Pancreas (tissue), 10 donors: ENCODE results near the gene SORCS2. TPM values are rescaled to one million over a fixed set of nuclear protein-coding genes. Genes with fewer than 3 reads are reported as not detected.

Experiments used
- ATAC-seq, 4 donors: fragments of 200-7000 bp; cut with Tn5 transposase; one replicate each; pipeline versions ENCODE4 v1.8.0 to v1.9.1; 2020; ENCODE audit warnings: mild to moderate bottlenecking in 4 of 4, moderate library complexity in 4 of 4
- DNase-seq, 6 donors: peaks; one replicate each; pipeline ENCODE4 v3.0.0-alpha.2; 2020
- FAIRE-seq: peaks from 2 replicates; lab custom pipeline; 2012; peaks lifted over from hg19 to GRCh38; lab: Jason Lieb, UNC
- H3K27ac ChIP-seq, 4 donors: fragments of 200-600 bp; sonication (generic); 1 replicate in 3 of 4; 2 replicates in 1 of 4; pipeline versions ENCODE4 v1.5.0 to v1.8.0; 2020
- H3K27me3 ChIP-seq, 4 donors: fragments of 200-600 bp; one replicate each; pipeline ENCODE4 v1.8.0; 2021
- H3K36me3 ChIP-seq, 3 donors: fragments of 200-600 bp; sonication (generic) in 1 of 3; one replicate each; pipeline versions ENCODE4 v1.5.0 to v1.8.0; 2020 to 2021
- H3K4me1 ChIP-seq, 3 donors: fragments of 200-600 bp; one replicate each; pipeline ENCODE4 v1.8.0; 2021
- H3K4me3 ChIP-seq, 4 donors: fragments of 200-600 bp; sonication (generic) in 2 of 4; one replicate each; pipeline versions ENCODE4 v1.5.0 to v1.8.0; 2020 to 2021
- H3K9me3 ChIP-seq, 4 donors: fragments of 200-600 bp; one replicate each; pipeline ENCODE4 v1.8.0; 2021
- WGBS, 2 donors: extraction: QIAGEN DNeasy Blood & Tissue Kit; methylation state at CpG; one replicate each; pipeline ENCODE4 v1.1.7; 2013; 5-methylcytosine and 5-hydroxymethylcytosine counted together
- intact Hi-C, 3 donors: fragments of 100-400 bp; cut with DNase I; formaldehyde crosslinking; loops; one replicate each; pipeline versions ENCODE4 v1.11.1 to v1.14.2; 2022
- polyA plus RNA-seq, 2 donors: library from polyadenylated mRNA; stranded (reverse); fragments of 200-250 nt; gene quantifications; one replicate each; pipeline ENCODE4 v1.2.3, GENCODE V29; 2013
- total RNA-seq, 6 donors: library from RNA; stranded (reverse); fragmentation: NEBNext Ultra II Directional in 4 of 6; extraction: Animal tissue kit (Norgen Biotek cat#: 25700) in 4 of 6; gene quantifications; one replicate each; pipeline versions ENCODE4 v1.2.1 to v1.2.4, GENCODE V29; 2021 to 2023
- TF ChIP-seq, protein P1 (sequence below), 4 donors: fragments of 200-600 bp; sonication (generic) in 3 of 4; IDR thresholded peaks; one replicate each; pipeline versions ENCODE4 v1.5.0 to v1.8.0; 2021; ENCODE audit warnings: antibody characterized with exemption in 4 of 4
- donor health status: healthy with polysubstance abuse.
- donor health status: DM: no; HTN: no; CAD: no; lungs with moderate emphysema.
- donor health status: DM: no; HTN: no; CAD: no.
- donor health status: control.
- donor health status: control.
- donor health status: Bipolar disorder and iron deficiency.
- donor health status: DM: yes; HTN: yes; CAD: no.
- donor health status: DM: no; HTN: no; CAD: no.
- donor health status: DM: no; HTN: no; CAD: no.
- donor health status: DM: yes; HTN: yes; CAD: no.

SORCS2 gene
- total and polyA plus RNA-seq, 8 donors: 0.14 to 1.7 (median 0.42) TPM

DNA sequence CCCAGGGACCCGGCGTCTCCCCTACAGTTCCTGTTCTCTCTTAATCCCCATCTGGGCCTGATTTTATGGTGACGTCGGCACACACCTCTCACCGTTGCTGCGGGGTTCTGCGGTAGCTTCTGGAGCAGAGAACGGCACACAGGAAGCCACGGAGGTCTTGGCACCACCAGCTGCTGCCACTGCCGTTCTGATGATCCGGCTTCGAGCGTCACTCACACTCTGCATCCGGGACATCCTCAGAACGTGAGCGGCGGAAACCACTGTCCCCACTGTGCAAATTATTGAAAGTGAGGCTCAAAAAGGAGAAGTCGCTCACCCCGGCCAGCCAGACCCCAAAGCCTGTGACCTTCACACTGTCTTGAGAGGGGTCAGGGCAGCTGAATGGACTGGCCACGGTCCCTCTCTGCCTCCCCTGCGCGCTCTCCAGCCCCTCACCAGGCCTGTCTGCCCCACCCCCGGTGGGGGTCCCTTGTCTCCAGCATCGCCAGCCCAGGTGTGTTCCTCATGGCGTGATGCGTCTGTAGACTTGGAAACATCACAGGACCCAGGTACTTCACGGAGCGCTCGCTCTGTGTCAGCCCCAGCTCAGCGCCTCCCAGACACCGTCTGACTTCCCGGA lies 546.2 kb downstream of the SORCS2 start:
- intact Hi-C loops: no loop called here
- TF ChIP-seq, protein P1, sequence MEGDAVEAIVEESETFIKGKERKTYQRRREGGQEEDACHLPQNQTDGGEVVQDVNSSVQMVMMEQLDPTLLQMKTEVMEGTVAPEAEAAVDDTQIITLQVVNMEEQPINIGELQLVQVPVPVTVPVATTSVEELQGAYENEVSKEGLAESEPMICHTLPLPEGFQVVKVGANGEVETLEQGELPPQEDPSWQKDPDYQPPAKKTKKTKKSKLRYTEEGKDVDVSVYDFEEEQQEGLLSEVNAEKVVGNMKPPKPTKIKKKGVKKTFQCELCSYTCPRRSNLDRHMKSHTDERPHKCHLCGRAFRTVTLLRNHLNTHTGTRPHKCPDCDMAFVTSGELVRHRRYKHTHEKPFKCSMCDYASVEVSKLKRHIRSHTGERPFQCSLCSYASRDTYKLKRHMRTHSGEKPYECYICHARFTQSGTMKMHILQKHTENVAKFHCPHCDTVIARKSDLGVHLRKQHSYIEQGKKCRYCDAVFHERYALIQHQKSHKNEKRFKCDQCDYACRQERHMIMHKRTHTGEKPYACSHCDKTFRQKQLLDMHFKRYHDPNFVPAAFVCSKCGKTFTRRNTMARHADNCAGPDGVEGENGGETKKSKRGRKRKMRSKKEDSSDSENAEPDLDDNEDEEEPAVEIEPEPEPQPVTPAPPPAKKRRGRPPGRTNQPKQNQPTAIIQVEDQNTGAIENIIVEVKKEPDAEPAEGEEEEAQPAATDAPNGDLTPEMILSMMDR (IDR thresholded peaks at IDR 0.05): no peak
- WGBS, 2 donors: 87 to 91% methylated on average over 32 of the region's 32 CpGs
- H3K4me1 ChIP-seq: no peaks in the 10 kb centered on the region
- FAIRE-seq (no peak), DNase-seq (peak in 1 of 6 donors; percentile 57), ATAC-seq (no peak)
- H3K27ac ChIP-seq: no peak overlapping the region
- H3K4me3 ChIP-seq: no peak overlapping the region
- no peaks in the 10 kb centered on the region for H3K9me3 ChIP-seq
- H3K27me3 ChIP-seq: no peaks in the 10 kb centered on the region
- no peaks in the 10 kb centered on the region for H3K36me3 ChIP-seq

DNA sequence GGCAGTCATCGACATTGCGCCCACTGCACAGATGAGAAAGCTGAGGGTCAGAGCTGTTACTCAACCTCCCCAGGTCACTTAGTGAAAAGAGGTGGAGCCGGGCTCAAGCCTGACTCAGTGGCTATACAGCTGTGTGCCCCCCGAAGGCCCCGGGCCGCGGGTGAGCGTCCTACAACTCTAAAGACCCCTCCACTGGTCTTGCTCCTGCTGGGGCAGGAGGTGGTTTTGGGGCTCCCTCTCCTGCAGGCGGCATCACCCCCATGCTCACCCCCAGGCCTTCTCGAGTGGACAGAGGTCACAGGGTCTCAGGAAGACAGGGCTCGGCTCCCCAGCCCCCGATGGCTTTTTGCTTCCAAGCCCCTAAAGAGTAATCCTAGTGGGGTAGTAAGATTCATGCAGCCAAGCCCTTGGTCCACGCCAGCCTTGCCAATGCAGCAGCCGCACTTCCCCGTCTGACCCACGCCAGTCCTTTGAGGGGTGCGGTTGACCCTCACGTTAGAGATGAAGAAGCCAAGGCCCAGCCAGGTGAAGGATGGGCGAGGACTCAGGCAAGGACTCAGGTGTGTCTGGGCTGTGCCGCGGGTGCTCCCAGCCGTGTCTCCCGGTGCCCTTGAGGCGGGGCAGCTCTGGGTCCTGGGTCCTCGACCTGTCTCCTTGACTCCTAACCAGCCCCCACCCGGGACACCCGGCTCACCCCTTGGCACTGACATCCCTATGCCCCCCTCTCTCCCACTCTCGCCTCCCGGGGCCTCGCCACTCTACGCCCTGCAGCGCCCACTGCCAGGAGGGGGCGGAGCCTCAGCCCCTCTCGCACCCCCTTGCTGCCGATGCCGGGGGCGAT lies 547.0 kb downstream of the SORCS2 start:
- FAIRE-seq: no peak
- DNase-seq: peak in 1 of 6 donors; percentile 64
- no peak for ATAC-seq
- Histone ChIP-seq H3K4me1 (no peaks in the 10 kb centered on the region), H3K27ac (no peak overlapping the region), H3K27me3 (no peaks in the 10 kb centered on the region), H3K4me3 (no peak overlapping the region), H3K9me3 (no peaks in the 10 kb centered on the region), H3K36me3 (no peaks in the 10 kb centered on the region)
- WGBS, 2 donors: 81 to 84% methylated on average over 36 to 37 of the region's 37 CpGs
- intact Hi-C loops: no loop called here
- TF ChIP-seq, protein P1 (IDR thresholded peaks at IDR 0.05): no peak

DNA sequence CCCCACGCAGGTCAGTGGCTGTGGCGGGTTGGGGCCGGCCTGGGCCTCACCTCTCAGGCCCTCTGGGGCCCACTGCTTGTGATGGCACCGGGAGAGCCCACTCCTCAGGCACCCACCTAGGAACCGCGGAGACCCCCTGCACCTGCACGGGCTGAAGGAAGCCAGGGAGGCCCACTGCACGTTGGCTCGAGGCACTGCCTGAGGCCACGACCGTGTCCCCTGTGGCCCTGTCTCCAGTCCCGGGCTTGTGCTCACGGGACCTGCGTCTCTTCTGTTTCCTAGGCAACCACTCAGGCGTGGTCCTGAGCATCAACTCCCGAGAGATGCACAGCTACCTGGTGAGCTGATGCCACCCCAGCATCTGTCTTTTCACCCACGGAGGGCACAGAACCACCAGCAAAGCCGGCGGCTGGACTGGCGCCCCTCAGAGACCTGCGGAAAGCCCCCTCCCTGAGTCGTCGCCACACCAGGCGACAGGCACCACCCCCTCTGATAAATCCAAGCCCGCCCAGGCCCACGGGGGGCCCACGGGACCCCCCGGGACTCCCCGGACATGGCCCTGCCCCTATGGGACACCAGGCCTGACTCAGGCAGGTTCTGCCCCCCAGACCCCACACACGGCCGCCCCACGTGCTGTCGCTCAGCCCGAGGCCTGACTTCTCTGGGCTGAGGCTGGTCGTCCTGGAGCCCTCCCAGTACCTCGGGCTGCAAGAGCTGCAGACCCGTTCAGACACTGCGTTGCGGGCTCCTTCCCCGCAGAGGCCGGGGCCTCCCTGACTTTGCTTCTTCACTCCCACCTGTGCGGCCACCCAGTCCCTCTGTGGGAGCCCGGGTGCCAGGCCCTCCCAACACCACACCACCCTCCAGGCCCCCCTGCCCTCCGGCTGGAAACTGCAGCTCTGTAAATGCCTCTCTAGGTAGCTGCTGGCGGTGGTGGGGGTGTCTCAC lies 547.9 kb downstream of the SORCS2 start:
- Histone ChIP-seq H3K4me1 (no peaks in the 10 kb centered on the region), H3K27me3 (no peaks in the 10 kb centered on the region), H3K27ac (no peak overlapping the region), H3K4me3 (no peak overlapping the region), H3K9me3 (no peaks in the 10 kb centered on the region), H3K36me3 (no peaks in the 10 kb centered on the region)
- ATAC-seq: no peak
- no peak for FAIRE-seq
- TF ChIP-seq, protein P1 (IDR thresholded peaks at IDR 0.05): no peak
- 70 to 72% methylated on average over 43 to 45 of the region's 45 CpGs for WGBS, 2 donors
- intact Hi-C loops: no loop called here
- peak in 1 of 6 donors; percentile 66 for DNase-seq

DNA sequence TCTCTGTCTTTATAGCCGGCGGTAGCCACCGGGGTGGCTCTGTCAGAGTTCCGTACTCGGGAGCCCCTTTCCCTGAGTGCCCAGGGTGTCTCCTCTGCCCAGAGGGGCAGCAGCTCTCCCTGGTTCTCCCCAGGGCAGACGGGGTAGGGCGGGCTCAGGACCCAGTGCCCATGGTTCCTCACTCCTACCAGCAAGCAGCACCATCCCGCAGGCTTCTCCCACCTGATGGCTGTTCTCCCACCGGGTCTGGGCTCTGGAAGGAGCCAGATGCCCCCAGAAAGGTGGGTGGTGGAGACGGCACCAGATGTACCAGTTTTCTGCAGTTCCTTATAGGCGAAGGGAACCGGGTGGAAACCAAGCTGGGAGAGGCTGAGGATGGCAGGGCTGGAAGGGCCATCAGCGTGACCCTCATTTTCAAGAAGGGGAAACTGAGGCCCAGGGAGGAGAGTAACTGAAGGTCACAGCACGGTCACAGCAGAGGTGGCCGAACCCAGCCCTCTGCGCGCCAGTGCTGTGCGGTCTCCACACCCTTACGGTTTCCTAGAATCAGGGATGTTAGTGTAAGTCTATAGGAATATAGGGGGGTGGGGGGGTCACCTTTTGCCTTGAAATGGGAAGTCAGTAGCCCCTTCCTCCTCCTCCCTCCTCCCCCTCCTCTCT lies 548.7 kb downstream of the SORCS2 start:
- ATAC-seq: no peak
- intact Hi-C loops: no loop called here

More for the DNA sequence above, 548.7 kb downstream of the SORCS2 start:
- Histone ChIP-seq H3K36me3 (no peaks in the 10 kb centered on the region), H3K9me3 (no peaks in the 10 kb centered on the region), H3K4me3 (no peak overlapping the region), H3K27ac (no peak overlapping the region), H3K4me1 (no peaks in the 10 kb centered on the region), H3K27me3 (no peaks in the 10 kb centered on the region)
- 76 to 85% methylated on average over 19 of the region's 19 CpGs for WGBS, 2 donors
- TF ChIP-seq, protein P1 (IDR thresholded peaks at IDR 0.05): no peak
- DNase-seq (no peak), FAIRE-seq (no peak)
